Erythroblast (primary cell): ENCODE measurements around the gene COL11A2.

Experiments
- GATA1 ChIP-seq: IDR thresholded peaks from 2 replicates; pipeline ENCODE4 v1.6.1; 2011; ENCODE audit warnings: low read depth, mild to moderate bottlenecking, control low read depth, low read length, moderate library complexity
- POLR2A ChIP-seq: IDR thresholded peaks from 2 replicates; pipeline ENCODE4 v1.6.1; 2011; ENCODE audit warnings: mild to moderate bottlenecking, low read length

DNA sequence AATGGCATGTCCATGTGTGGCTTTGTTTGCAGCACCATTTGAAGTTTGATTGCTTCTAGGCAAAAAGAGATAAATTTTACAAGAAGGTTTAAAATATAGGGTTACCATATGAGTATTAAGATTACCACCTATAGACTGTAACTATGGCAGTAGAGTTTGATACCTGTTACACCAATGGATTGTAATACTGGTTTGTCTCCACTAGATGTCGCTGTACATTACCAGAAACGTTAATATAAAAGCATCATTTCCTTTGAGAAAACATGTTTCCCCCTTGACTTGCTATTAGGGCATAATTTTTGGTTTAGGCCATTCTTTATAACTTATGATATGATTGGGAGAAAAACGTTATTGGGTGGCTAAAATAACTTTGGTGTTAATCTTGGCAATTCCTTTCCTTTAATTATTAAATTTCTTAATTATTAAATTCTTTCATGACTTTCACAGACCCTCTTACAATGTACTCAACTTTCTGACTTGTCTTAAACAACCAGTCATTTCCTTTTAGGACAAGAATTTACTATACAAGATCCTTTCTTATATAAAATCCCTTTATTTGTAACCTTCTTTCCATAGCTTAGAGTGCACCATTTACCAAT, 73.6 kb downstream of the COL11A2 start:
- TF ChIP-seq POLR2A (no peak), GATA1 (no peak)
